Fibroblast of lung (primary cell): Measurements from ENCODE around the gene MYOM3. TPM values are rescaled to one million over a fixed set of nuclear protein-coding genes. Genes with fewer than 3 reads are reported as not detected.
A peak's percentile ranks its signal among the peaks of the same experiment; 100 is the strongest.

Experiments
- DNase-seq, 2 donors: peaks; one replicate each; pipeline versions ENCODE4 v3.0.0 to v3.0.0-alpha.2; 2010; ENCODE audit warnings: low read depth in 2 of 2
- H2AFZ ChIP-seq: 2 replicates; pipeline ENCODE4 v1.5.1; 2012; ENCODE audit warnings: low read length, control low read depth, inconsistent platforms
- H3K27ac ChIP-seq: 2 replicates; pipeline ENCODE4 v1.5.1; 2011; ENCODE audit warnings: low read length, control low read depth; ENCODE audit not compliant: insufficient read depth
- H3K27me3 ChIP-seq: 2 replicates; pipeline ENCODE4 v1.5.1; 2011; ENCODE audit warnings: mild to moderate bottlenecking, low read length; ENCODE audit not compliant: control insufficient read depth, insufficient read depth
- H3K36me3 ChIP-seq: 2 replicates; pipeline ENCODE4 v1.5.1; 2011; ENCODE audit warnings: low read length; ENCODE audit not compliant: control insufficient read depth, insufficient read depth
- H3K4me1 ChIP-seq: 2 replicates; pipeline ENCODE4 v1.5.1; 2011; ENCODE audit warnings: low read length; ENCODE audit not compliant: control insufficient read depth, insufficient read depth; ENCODE audit errors: extremely low read depth
- H3K4me2 ChIP-seq: 2 replicates; pipeline ENCODE4 v1.5.1; 2011; ENCODE audit warnings: low read length, control low read depth; ENCODE audit not compliant: insufficient read depth; ENCODE audit errors: extremely low read depth
- H3K4me3 ChIP-seq, 4 experiments: fragments of 200-600 bp in 1 of 4; sonication (generic) in 1 of 4; replicated peaks in 1 of 4; 2 replicates each; pipeline ENCODE4 v1.5.1; 2011 to 2016; ENCODE audit warnings: low read length in 4 of 4, low read depth in 3 of 4, mild to moderate bottlenecking in 3 of 4, control low read depth in 2 of 4, inconsistent platforms in 1 of 4, mixed read lengths in 1 of 4; ENCODE audit not compliant: insufficient read depth in 1 of 4; ENCODE audit errors: control extremely low read depth in 1 of 4
- H3K79me2 ChIP-seq: 2 replicates; pipeline ENCODE4 v1.5.1; 2012; ENCODE audit warnings: mild to moderate bottlenecking, low read length, inconsistent platforms; ENCODE audit not compliant: control insufficient read depth, insufficient read depth
- H3K9ac ChIP-seq: 2 replicates; pipeline ENCODE4 v1.5.1; 2011; ENCODE audit warnings: mild to moderate bottlenecking, low read length, control low read depth; ENCODE audit not compliant: insufficient read depth
- H3K9me3 ChIP-seq: 2 replicates; pipeline ENCODE4 v1.5.1; 2012; ENCODE audit warnings: low read depth, low read length; ENCODE audit not compliant: control insufficient read depth, insufficient read depth
- H4K20me1 ChIP-seq: 2 replicates; pipeline ENCODE4 v1.5.1; 2011; ENCODE audit warnings: low read length; ENCODE audit not compliant: control insufficient read depth, insufficient read depth; ENCODE audit errors: extremely low read depth
- EZH2 ChIP-seq: IDR thresholded peaks from 2 replicates; pipeline ENCODE4 v1.5.1; 2012; ENCODE audit warnings: low read length, control low read depth, mild to moderate bottlenecking; ENCODE audit errors: missing control alignments
- polyA plus RNA-seq, 2 donors: library from polyadenylated mRNA; depleted of rRNA in 1 of 2; stranded (reverse) in 1 of 2; unstranded in 1 of 2; fragments of >200 nt; gene quantifications; 2 replicates each; pipeline ENCODE4 v1.2.1, GENCODE V29; 2011 to 2012; ENCODE audit warnings: missing spikeins in 1 of 2
- total RNA-seq: library from RNA; depleted of rRNA; stranded (reverse); fragments of >200 nt; gene quantifications from 2 replicates; pipeline ENCODE4 v1.2.1, GENCODE V29; 2014
- TF ChIP-seq, protein P1 (sequence below), 2 donors: IDR thresholded peaks in 1 of 2; conservative IDR thresholded peaks in 1 of 2; 1 replicate in 1 of 2; 2 replicates in 1 of 2; pipeline ENCODE4 v1.5.1; 2011 to 2012; ENCODE audit warnings: low read length in 2 of 2, control low read depth in 1 of 2, inconsistent platforms in 1 of 2, low read depth in 1 of 2, mild to moderate bottlenecking in 1 of 2

MYOM3 gene
- total and polyA plus RNA-seq, 2 donors (not counting 1 experiment from before 2014, with no cell fraction given) = not detected

DNA sequence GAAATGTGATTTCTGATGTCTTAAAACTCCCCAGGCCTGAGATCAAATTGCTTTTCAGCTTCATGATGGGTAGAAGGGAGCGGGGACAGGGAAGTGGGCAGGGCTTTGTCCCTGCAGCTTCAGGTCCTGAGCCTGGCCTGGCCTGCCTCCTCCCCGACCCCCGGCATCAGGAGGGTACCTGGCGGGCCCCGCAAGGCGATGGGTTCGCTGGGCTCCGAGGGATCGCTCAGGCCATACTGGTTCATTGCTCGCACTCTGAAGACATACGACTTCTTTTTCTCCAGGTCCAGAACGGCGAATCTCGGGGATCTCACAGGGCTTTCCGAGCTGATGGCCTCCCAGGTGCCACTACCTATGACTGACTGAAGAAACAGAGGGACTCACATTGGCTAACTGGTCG, 25.5 kb downstream of the MYOM3 start:
- H3K9ac ChIP-seq = no peak overlapping the region
- H3K36me3 ChIP-seq = no peaks in the 10 kb centered on the region
- TF ChIP-seq, protein P1, sequence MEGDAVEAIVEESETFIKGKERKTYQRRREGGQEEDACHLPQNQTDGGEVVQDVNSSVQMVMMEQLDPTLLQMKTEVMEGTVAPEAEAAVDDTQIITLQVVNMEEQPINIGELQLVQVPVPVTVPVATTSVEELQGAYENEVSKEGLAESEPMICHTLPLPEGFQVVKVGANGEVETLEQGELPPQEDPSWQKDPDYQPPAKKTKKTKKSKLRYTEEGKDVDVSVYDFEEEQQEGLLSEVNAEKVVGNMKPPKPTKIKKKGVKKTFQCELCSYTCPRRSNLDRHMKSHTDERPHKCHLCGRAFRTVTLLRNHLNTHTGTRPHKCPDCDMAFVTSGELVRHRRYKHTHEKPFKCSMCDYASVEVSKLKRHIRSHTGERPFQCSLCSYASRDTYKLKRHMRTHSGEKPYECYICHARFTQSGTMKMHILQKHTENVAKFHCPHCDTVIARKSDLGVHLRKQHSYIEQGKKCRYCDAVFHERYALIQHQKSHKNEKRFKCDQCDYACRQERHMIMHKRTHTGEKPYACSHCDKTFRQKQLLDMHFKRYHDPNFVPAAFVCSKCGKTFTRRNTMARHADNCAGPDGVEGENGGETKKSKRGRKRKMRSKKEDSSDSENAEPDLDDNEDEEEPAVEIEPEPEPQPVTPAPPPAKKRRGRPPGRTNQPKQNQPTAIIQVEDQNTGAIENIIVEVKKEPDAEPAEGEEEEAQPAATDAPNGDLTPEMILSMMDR (conservative IDR thresholded peaks at IDR 0.05 in 1 of 2, IDR thresholded peaks at IDR 0.05 in 1 of 2; ENCODE audit: low read depth in 1 of 2, low read length in 2 of 2) = no peak
- no peak for TF ChIP-seq EZH2
- no peak for DNase-seq
- H3K27me3 ChIP-seq = no peaks in the 10 kb centered on the region
- no peak overlapping the region for H3K27ac ChIP-seq
- H4K20me1 ChIP-seq = no peaks in the 10 kb centered on the region
- no peak overlapping the region for H2AFZ ChIP-seq
- H3K79me2 ChIP-seq = no peaks in the 10 kb centered on the region
- no peak overlapping the region for H3K4me3 ChIP-seq
- H3K9me3 ChIP-seq = no peaks in the 10 kb centered on the region
- H3K4me1 ChIP-seq = no peaks in the 10 kb centered on the region
- no peak overlapping the region for H3K4me2 ChIP-seq

DNA sequence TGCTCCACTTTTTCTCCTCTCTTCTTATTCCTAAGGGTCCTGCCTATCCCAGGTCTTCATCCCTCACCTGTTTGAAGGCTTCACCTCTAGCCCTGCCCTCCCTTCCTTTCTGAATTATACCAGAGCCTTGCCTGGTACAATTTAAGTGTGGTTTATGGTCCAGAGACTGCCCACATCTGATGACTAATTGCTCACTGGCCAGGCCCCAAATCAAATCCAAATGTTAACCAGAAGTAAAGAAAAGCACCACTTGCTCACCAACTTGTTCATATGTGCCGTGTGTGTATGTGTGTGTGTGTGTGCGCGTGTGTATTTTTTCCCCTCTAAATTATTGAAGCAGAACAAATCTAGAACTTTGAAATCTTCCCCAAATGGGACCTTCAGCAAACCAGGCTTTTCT, 26.4 kb downstream of the MYOM3 start:
- TF ChIP-seq, protein P1 (conservative IDR thresholded peaks at IDR 0.05 in 1 of 2, IDR thresholded peaks at IDR 0.05 in 1 of 2; ENCODE audit: low read depth in 1 of 2, low read length in 2 of 2) = no peak
- TF ChIP-seq EZH2 = no peak
- H2AFZ ChIP-seq = no peak overlapping the region
- H3K36me3 ChIP-seq = no peaks in the 10 kb centered on the region

DNA sequence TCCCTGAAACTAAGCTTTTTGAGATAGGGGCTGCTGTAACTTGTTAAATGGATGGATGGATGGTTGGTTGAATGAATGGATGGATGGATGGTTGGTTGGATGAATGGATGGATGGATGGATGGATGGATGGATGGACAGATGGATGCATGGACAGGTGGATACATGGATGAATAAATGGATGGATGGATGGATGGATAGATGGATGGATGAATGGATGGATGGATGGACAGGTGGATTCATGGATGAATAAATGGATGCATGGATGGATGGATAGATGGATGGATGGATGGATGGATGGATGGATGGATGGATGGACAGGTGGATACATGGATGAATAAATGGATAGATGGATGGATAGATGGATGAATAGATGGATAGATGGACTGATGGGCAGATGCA, 26.9 kb downstream of the MYOM3 start:
- no peaks in the 10 kb centered on the region for H3K9me3 ChIP-seq
- H4K20me1 ChIP-seq = no peaks in the 10 kb centered on the region
- H3K4me1 ChIP-seq = no peaks in the 10 kb centered on the region
- H3K27me3 ChIP-seq = peaks cover 2% of the 10 kb centered on the region
- no peak overlapping the region for H2AFZ ChIP-seq
- no peak overlapping the region for H3K9ac ChIP-seq
- H3K79me2 ChIP-seq = no peaks in the 10 kb centered on the region
- no peak for DNase-seq
- H3K27ac ChIP-seq = no peak overlapping the region
- no peak overlapping the region for H3K4me3 ChIP-seq
- H3K4me2 ChIP-seq = no peak overlapping the region
- H3K36me3 ChIP-seq = no peaks in the 10 kb centered on the region
- TF ChIP-seq, protein P1 (conservative IDR thresholded peaks at IDR 0.05 in 1 of 2, IDR thresholded peaks at IDR 0.05 in 1 of 2; ENCODE audit: low read depth in 1 of 2, low read length in 2 of 2) = no peak
- TF ChIP-seq EZH2 = no peak

More for the DNA sequence above, 26.4 kb downstream of the MYOM3 start:
- H3K4me2 ChIP-seq = no peak overlapping the region
- DNase-seq = peak; percentile 14 to 58
- H3K4me1 ChIP-seq = no peaks in the 10 kb centered on the region
- no peaks in the 10 kb centered on the region for H3K9me3 ChIP-seq
- no peak overlapping the region for H3K27ac ChIP-seq
- H4K20me1 ChIP-seq = no peaks in the 10 kb centered on the region
- no peaks in the 10 kb centered on the region for H3K79me2 ChIP-seq
- H3K9ac ChIP-seq = no peak overlapping the region
- no peaks in the 10 kb centered on the region for H3K27me3 ChIP-seq
- no peak overlapping the region for H3K4me3 ChIP-seq
